GM12865 (cell line): ENCODE measurements around the gene DHX29.

Experiments used
- DNase-seq: peaks from one replicate; pipeline ENCODE4 v3.0.0; 2010; ENCODE audit warnings: low read depth
- H3K4me3 ChIP-seq: 2 replicates; pipeline ENCODE4 v1.5.1; 2011; ENCODE audit warnings: mild to moderate bottlenecking, low read depth, low read length, control low read depth
- TF ChIP-seq, protein P1 (sequence below): IDR thresholded peaks from 2 replicates; pipeline ENCODE4 v1.5.1; 2011; ENCODE audit warnings: low read length, control low read depth, low read depth, inconsistent platforms; ENCODE audit not compliant: insufficient read depth; ENCODE audit errors: missing control alignments

The DHX29 gene

DNA sequence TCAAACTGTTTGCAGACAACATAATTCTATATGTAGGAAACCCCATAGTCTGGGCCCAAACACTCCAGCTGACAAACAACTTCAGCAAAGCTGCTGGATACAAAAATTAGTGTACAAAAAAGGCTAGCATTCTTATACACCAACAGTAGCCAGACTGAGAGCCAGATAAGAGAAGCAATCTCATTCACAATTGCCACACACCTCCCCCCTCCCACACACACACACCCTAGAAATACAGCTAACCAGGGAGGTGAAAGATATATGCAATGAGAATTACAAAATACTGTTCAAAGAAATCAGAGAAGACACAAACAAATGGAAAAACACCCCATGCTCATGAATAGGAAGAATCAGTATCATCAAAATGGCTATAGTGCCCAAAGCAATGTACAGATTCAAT lies 9.3 kb upstream of the DHX29 start:
- no peak overlapping the region for H3K4me3 ChIP-seq
- TF ChIP-seq, protein P1, sequence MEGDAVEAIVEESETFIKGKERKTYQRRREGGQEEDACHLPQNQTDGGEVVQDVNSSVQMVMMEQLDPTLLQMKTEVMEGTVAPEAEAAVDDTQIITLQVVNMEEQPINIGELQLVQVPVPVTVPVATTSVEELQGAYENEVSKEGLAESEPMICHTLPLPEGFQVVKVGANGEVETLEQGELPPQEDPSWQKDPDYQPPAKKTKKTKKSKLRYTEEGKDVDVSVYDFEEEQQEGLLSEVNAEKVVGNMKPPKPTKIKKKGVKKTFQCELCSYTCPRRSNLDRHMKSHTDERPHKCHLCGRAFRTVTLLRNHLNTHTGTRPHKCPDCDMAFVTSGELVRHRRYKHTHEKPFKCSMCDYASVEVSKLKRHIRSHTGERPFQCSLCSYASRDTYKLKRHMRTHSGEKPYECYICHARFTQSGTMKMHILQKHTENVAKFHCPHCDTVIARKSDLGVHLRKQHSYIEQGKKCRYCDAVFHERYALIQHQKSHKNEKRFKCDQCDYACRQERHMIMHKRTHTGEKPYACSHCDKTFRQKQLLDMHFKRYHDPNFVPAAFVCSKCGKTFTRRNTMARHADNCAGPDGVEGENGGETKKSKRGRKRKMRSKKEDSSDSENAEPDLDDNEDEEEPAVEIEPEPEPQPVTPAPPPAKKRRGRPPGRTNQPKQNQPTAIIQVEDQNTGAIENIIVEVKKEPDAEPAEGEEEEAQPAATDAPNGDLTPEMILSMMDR, result no peak
- DNase-seq, result no peak

DNA sequence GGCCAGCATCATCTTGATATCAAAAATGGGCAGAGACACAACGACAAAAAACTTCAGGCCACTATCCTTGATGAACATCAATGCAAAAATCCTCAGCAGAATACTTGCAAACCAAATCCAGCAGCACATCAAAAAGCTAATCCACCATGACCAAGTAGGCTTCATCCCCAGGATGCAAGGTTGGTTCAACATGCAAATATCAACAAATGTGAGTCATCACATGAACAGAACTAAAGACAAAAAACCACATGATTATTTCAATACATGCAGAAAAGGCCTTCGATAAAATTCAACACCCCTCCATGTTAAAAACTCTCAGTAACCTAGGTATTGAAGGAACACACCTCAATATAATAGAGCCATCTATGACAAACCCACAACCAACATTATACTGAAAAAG lies 8.8 kb upstream of the DHX29 start:
- TF ChIP-seq, protein P1, result no peak
- no peak overlapping the region for H3K4me3 ChIP-seq
- DNase-seq, result no peak

DNA sequence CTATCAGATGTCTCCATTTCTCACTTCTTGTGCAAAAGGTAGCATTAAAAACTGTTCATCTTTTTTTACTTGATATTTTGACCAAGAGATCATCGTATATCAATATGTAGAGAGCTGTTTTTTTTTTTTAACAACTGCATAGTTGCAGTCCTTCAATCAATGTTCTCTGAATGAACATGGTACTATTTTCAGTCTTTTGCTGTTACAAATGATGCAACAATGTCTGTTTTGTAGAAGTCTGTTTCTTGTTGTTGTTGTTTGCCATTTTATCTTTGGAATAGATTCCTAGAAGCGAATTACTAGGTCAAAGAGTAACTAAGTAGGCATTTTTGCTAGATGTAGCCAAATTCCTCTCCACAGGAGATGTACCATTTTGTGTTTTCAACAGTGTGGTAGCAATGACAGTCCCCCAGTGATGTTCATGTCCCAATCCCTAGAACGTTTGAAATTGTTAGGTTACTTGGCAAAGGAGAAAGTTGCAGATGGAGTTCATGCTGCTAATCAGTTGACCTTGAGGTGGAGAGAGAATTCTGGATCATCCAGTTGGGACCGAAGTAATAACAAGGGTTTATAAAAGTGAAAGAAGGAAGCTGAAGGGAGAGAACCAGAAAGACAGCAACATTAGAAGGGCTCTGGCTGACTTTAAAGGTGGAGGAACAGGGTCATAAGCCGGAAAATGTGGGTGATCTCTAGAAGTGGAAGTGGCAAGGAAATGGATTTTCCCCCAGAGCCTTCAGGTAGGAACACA lies 6.5 kb upstream of the DHX29 start:
- no peak overlapping the region for H3K4me3 ChIP-seq
- TF ChIP-seq, protein P1, result no peak
- no peak for DNase-seq

DNA sequence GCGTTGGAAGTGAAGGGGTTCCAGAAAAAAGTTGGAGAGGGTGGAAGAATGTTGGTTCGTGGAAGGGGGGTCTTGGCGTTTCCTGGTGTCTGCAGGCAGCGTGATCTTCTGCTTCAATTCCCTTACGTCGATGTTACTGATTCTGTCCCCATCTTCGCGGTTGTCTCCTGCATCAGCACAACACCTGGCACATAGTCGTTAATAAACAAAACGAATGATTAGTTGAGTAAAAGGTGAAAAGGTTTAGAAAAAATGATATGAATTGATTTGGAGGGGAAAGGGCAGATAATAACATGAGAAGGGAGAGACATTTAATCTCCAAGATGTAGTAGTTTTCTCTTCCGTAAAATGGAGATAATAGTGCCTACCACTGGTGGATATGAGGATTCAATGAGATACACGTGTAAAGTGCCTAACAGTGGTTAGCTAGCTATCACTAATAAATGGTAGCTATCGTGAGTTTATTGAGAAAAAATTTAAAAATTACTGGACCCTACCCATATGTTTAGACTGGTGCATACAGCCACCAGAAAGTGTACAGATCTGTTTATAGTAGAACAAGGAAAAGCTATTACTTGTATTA lies 851 bp upstream of the DHX29 start:
- DNase-seq, result peak; percentile 45
- TF ChIP-seq, protein P1, result no peak
- peak overlapping the region; percentile 90 for H3K4me3 ChIP-seq

DNA sequence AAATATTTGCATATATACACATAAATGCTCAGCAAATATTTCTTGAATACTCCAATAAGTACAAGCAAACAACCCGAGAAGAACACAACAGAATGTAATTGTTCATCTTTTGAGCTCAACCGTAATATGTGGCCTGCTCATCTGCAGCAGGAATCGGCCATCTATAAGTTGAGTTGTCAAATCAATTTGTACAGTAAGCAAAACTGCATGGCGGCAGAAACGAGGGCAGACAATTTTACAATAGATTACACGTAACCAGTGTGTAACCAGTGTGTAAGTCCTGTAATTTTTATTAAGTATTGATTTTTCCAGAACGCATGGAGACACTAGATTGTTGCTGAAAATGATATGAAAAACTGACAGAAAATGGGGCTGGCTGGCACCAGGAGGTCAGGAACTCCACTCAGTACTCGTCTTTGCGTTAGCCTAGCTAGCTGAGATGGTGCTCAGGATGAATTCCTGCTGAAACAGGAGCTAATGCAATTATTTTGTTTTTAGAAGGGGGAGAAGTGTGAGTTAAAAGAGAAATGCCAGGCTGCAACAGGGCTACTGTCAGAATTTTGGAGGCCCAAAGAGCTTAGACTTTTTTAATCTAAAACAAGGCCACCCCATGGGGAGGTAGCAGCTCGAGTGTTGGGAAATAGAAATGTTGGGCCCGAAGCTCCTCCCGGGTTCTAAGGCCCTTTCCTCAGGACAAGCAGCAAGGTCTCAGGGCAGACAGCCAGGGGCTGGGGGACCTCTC lies 682 bp downstream of the DHX29 start:
- TF ChIP-seq, protein P1, result no peak
- peak; percentile 20 for DNase-seq
- H3K4me3 ChIP-seq, result peak overlapping the region; percentile 90

DNA sequence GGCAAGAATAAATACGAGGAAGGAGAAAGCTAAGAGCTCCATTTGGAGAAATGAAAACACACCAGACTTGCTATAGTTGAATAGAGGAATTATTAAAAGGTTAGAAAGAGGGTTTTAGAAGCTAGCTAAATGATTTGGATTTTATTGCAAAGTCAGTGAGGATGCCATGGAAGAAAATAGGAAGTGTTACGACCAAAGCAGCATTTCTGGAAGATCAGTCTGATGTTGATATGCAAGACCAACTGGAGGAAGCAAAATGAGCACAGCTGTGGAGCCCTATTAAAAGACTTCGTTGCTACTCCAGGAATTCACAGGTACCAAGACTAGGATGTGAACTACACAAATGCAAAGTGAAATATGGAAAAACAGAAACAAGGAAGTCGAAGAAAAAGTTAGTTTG lies 2.1 kb downstream of the DHX29 start:
- no peak overlapping the region for H3K4me3 ChIP-seq
- no peak for DNase-seq

More for the DNA sequence above, 2.1 kb downstream of the DHX29 start:
- TF ChIP-seq, protein P1, result no peak
